Suprapubic skin (tissue), 3 donors: ENCODE results near the gene GPR150.

ENCODE experiments used
- CTCF ChIP-seq, 2 donors: fragments of 200-600 bp in 1 of 2; fragments of 450-650 bp in 1 of 2; sonication (generic) in 1 of 2; IDR thresholded peaks; one replicate each; pipeline ENCODE4 v1.5.1; 2016 to 2019; ENCODE audit warnings: antibody characterized with exemption in 2 of 2, mild to moderate bottlenecking in 1 of 2, moderate library complexity in 1 of 2
- EP300 ChIP-seq: sonication (generic); formaldehyde crosslinking; IDR thresholded peaks from one replicate; pipeline ENCODE4 v1.6.1; 2017; ENCODE audit warnings: antibody characterized with exemption

DNA sequence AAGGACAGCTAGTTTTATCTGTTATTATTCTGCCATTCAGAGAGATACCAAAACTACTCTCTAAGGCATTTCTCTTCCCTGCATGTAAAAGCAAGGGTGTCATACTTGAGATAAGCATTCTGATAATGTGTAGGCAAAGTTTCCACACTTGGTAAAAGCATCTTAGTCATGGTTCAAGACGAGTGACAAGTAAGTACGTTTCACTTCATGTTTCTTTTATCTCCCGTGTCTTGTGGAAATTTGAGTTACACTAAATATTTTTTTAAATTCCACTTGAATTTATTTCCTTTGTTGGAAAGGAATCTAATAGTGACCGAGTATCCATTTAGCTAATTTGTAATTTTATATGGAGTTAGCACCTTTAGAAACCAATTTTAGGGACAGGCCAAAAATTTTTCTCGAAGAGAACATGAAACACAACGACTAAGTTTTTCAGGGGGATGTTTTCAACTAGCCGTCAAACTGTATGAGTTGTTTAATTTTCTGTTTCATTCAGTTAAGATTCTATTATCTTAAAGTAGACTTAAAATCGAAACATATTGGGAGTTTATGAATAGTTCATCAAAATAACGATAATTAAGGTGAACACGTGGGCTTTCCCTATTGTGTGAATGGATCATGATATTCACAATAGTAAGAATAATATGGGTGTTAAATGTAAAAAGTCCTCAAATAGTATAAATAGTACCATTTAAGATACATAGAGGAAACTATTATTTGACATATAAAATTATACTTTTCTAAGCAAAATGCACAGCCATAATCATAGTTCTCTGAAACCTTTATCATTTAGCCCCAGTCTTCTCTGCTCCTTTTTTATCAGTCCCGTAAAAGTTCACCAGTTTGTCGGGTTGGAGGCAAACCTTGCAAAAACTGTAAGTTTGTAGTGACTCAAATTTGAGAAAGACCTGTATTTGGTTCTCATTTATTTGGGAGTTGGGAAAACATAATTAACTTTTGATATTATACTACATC lies 28.3 kb downstream of the GPR150 start:
- TF ChIP-seq CTCF (IDR thresholded peaks at IDR 0.05) (no peak), EP300 (no peak)
